Suprapubic skin (tissue), 4 donors: Measurements from ENCODE around the gene RAP1GAP.

Experiments used
- EP300 ChIP-seq: sonication (generic); formaldehyde crosslinking; IDR thresholded peaks from one replicate; pipeline ENCODE4 v1.6.1; 2017; ENCODE audit warnings: antibody characterized with exemption
- POLR2A ChIP-seq, 2 donors: fragments of 450-650 bp; IDR thresholded peaks; one replicate each; pipeline ENCODE4 v1.6.1; 2017; ENCODE audit warnings: antibody characterized with exemption in 2 of 2, mild to moderate bottlenecking in 2 of 2, moderate library complexity in 2 of 2
- POLR2AphosphoS5 ChIP-seq, 3 donors: sonication (generic); formaldehyde crosslinking; IDR thresholded peaks; one replicate each; pipeline ENCODE4 v1.6.1; 2017; ENCODE audit warnings: antibody characterized with exemption in 3 of 3
- TF ChIP-seq, protein P1 (sequence below), 2 donors: fragments of 200-600 bp in 1 of 2; fragments of 450-650 bp in 1 of 2; sonication (generic) in 1 of 2; IDR thresholded peaks; one replicate each; pipeline ENCODE4 v1.5.1; 2016 to 2019; ENCODE audit warnings: antibody characterized with exemption in 2 of 2, mild to moderate bottlenecking in 1 of 2, moderate library complexity in 1 of 2

DNA sequence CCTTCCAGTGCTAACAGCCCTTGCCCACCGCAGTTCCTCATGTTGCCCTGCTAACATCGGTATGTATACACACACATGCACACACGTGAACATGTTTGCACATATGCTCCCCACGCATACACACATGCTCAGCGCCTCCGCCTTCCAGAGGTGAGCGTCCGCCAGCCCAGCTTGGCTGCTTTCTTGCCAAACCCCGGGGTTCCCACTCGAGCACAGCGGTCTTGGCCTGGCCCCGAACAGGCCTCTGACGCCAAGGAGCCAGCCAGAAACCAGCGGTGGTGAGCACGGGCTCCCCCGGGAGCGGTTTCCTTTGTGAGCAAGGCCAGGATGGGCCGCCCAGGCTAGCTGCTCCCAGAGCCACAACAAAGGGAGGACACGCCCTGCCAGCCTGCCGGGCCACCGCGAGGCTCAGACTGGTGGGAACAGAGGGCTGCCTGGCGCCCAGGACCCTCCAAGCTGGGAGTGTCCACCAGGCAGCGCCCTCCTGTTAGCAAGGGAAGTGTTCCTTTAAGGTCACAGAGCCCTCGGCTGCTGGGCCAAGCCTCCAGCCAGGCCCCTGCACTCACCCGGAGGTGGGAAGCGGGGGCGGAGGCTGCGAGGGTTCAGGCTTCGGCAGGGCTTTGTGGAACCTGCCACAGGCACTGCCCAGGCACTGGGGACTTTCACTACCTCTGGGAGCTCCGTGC lies 94.5 kb downstream of the RAP1GAP start:
- TF ChIP-seq, protein P1, sequence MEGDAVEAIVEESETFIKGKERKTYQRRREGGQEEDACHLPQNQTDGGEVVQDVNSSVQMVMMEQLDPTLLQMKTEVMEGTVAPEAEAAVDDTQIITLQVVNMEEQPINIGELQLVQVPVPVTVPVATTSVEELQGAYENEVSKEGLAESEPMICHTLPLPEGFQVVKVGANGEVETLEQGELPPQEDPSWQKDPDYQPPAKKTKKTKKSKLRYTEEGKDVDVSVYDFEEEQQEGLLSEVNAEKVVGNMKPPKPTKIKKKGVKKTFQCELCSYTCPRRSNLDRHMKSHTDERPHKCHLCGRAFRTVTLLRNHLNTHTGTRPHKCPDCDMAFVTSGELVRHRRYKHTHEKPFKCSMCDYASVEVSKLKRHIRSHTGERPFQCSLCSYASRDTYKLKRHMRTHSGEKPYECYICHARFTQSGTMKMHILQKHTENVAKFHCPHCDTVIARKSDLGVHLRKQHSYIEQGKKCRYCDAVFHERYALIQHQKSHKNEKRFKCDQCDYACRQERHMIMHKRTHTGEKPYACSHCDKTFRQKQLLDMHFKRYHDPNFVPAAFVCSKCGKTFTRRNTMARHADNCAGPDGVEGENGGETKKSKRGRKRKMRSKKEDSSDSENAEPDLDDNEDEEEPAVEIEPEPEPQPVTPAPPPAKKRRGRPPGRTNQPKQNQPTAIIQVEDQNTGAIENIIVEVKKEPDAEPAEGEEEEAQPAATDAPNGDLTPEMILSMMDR (IDR thresholded peaks at IDR 0.05): no peak
- TF ChIP-seq POLR2AphosphoS5 (IDR thresholded peaks at IDR 0.05) (peak in 1 of 3 donors; percentile 3), EP300 (no peak), POLR2A (IDR thresholded peaks at IDR 0.05) (no peak)
